ENCODE results near the gene TES.
A peak's percentile ranks its signal among the peaks of the same experiment; 100 is the strongest.

The TES gene

GRCh38 chr7:116194115-116194514 lies 16.2 kb upstream of the TES start:
- DNase-seq = no peak

- DNase-seq = no peak
These were observed 14.9 kb upstream of the TES start for GRCh38 chr7:116195451-116195850.

- DNase-seq = no peak
These were observed 13.4 kb upstream of the TES start for GRCh38 chr7:116196947-116197346.

DNA sequence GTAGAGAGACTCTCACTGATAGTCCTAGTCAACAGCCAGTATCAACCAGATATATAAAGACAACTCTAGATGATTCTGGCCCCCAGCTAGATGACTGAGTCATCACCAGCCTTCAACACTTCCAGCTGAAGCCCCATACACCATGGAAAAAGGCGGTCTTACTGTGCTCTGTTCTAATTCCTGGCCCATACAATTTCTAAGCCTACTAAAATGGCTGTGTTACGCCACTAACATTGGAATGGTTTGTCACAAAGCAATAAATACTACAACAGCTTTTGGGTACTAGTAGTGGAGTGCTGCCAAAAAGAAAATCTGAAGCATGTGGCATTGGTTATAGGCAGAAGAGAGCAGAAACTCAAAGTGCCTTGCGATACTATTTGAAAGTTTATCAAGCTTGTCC lies 13.0 kb upstream of the TES start:
- no peak for DNase-seq

DNA sequence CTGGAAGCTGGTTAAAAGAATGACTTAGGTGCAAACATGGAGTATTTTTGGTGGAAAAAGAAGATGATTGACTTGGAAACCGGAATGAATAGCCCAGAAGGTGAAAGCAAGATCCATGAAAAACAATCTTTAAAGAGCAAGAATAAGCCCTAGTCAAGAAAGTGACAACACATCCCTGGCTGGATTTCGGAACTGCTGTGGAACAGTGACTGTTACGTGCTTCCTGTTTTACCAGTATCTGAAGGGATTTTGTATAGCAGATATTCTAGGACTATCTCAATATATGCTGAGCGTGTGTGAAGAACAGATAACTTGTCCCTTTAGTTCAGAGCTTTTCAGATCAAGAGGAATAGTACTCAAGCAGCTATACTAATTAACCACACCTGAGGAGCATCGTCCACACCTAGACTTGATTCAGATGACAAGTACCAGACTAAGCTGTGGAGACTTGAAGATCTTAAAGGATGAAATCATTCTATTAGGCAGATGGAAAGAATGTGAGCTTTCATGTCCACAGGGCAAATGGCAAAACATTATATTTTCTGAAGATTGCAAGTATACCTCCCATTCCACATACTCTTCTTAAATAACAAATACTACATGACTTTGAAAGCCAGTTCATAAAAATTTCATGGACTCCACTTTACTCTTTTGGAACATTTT lies 11.5 kb upstream of the TES start:
- no peak for DNase-seq

GRCh38 chr7:116200963-116201362 lies 9.4 kb upstream of the TES start:
- no peak for DNase-seq

DNA sequence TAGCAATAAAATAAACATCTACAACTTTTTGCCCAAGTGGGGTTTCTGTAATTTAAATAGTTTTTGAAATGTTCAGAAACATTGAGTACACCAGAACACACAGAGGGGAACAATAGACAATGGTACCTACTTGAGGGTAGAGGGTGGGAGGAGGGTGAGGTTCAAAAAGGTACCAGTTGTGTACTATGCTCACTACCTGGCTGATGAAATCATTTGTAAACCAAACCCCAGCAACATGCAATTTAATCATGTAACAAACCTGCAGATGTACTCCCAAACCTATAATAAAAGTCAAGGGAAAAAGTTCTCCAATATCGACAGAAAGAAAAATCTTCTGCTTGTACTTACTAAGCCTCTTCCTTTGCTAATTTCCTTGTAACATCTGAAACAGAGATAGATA lies 4.2 kb upstream of the TES start:
- no peak for DNase-seq

GRCh38 chr7:116208919-116209318 lies 1.4 kb upstream of the TES start:
- no peak for DNase-seq

DNA sequence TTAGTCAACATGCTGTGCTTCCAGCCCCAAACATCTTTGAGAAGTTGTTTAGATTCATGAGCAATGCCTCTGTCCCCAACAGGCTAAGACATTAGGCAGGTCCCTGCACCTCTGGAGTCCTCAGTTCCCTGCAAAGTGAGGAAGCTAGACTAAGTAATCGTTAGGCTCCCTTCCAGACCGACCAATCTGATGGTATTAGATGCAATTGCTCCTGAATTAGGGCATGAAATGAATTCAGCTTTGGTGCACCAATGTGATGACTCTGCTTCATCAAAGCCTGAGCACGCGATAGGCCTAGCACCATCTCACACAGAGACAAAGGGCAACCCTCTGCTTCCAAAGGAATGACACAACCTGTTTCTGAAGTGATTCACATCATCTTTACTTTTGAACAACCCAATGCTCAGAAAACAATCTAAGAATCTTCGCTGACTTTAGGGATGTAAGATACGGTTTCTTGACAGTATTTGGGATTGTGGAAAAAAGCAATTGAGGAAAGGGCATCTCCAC lies 723 bp upstream of the TES start:
- DNase-seq = peak in 4 of 6 experiments; percentile 3 to 39 (median 12)

- peak; percentile 67 to 85 (median 74) for DNase-seq
These were observed 920 bp downstream of the TES start for GRCh38 chr7:116211006-116211912.

DNA sequence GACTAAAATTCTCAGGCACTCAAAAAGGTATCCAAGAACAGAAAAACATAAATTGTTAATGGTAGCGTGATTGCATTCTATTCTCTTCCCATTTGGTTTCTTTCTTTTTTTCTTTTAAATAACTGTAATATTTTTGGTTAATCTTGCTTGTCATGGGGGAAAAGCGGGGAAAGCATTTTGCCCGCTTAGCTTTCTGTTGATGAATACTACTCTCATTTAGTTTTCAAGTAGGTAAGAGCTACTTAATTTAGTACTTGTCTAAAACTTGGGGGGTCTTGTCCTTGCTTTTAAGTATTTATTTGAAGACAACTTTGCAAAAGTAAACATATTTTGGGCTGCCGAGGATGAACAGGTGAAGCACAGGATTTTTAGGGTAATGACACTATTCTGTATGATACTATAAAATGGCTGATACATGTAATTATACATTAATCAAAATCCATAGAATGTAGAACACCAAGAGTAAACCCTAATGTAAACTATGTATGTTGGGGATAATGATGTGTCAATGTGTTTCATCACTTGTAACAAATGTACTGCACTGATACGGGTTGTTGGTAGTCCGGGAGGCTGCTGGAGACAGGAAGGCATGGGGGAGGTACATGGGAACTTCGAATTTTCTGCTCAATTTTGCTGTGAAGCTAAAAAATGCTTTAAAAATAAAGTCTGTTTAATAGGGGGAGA lies 1.7 kb downstream of the TES start:
- peak in 1 of 6 experiments; percentile 38 for DNase-seq

GRCh38 chr7:116212869-116213268 lies 2.5 kb downstream of the TES start:
- no peak for DNase-seq

DNA sequence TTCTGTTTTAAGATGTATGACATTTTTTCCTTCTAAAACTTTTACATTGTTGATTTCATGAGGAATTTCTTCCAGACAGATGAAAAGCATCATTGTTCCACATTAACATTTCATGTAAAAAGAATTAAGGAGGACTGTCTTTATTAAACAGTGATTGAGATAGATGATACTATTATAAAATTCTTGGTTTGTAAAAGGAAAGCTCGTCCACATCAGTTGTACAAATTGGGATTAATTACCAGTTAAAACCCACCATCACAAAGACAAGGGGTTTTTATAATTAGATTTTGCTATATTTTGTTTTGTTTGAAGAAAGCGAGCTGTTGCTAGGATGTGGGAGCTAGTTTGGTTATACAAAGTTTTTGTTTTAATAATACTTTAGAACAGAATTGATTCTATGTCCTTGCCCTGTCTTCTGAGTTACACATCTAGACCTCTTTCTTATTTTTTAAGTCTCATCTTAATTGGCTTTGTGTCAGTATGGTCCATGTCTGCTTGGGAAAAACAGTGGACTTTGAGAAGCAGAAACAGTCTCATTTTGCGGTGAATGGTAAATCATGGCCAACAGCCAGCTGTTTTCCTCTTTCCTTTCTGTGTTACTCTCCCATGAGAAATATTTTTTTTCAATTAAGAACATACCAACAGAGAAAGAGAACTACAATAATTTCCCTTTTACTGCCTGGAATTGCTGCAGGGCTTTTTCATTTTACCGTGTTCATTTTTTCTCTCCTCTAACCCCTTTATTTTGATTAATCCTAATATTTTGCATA lies 3.2 kb downstream of the TES start:
- no peak for DNase-seq

GRCh38 chr7:116214921-116215320 lies 4.6 kb downstream of the TES start:
- peak in 1 of 6 experiments; percentile 11 for DNase-seq

GRCh38 chr7:116215551-116215950 lies 5.2 kb downstream of the TES start:
- DNase-seq = peak in 1 of 6 experiments; percentile 21

- DNase-seq = peak in 1 of 6 experiments; percentile 4
These were observed 6.7 kb downstream of the TES start for GRCh38 chr7:116216956-116217571.

DNA sequence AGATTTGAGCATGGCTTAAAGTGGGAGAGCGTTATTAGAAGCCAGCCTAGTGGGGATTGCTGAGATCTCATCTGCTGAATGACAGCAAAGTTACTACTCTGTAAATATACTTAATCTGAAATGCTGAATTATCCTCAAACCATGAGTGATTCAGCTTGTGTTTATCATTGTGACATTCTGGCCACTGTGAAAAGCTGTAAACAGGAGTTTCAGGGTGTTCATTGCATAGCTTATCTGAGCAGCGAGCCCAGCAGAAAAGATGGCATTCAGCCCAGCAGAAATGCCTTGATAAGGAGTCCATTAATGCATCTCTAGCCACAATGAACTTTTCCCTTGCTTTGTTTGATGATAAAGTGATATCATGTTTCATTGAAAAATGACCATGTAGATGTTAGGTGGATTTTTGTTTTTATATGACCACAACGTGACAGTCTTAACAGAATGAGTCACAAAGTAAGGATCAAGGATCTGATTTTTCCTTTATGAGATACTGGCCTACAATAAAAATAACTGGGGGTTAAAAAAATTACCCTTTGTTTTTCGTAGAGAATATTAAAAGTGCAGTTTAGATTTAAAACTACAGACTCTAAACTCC lies 7.8 kb downstream of the TES start:
- DNase-seq = no peak

DNA sequence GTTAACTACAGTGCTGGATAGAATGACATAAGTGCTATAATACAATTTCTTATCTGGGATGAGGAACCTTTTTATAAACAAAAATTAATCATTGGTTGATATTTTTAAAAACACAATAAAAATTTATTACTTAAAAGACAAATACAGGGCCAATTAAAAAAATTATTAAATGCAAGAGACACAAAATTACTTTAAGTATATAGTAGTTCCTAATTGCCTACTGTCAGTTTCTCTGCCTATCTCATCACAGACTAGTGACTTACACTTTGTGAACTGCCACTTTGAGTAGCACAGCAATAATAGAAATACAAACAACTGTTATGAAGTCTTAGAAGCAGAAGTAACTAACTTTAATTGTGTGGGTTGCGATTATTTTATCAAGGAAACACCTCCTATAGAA lies 8.4 kb downstream of the TES start:
- DNase-seq = no peak

DNA sequence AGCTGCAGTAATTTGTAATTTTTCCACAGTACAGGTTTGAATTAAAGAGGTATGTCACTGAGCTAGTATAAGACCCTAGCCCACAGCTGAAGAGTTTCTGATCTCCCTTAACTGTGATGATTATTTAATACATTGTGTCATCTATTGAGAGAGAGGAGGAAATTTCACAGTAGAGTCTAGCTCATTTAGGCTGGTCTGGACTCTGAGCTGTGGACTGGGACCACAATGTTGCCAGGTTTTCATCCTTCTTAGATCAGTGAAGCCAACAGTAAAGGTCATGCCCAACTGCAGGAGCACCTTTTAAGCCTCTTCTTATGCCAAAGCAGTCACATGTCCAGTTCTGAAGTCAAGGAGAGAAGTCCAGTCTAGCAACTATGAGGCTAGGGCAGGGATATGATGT lies 8.9 kb downstream of the TES start:
- no peak for DNase-seq

- no peak for DNase-seq
These were observed 9.5 kb downstream of the TES start for GRCh38 chr7:116219834-116220233.

- no peak for DNase-seq
These were observed 12.2 kb downstream of the TES start for GRCh38 chr7:116222501-116222900.

DNA sequence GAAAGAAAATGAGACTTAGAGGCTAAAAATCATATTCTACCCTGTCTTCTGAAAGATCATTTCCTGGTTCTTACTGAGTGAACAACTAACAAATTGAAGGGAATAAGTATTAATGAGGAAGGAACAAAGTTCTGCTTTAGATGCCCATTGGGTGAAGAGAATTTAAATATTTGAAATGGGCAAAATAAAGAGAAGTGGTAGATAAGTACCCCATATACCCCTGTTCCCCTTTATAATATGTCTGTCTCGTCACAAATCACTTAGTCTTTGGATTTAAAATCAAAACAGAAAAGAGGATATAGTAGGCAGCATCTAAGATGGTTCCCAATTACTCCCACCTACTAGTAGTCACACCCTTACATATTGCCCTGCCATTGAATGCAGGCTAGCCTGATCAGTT lies 13.2 kb downstream of the TES start:
- DNase-seq = no peak

Measured in stimulated activated naive CD4-positive, alpha-beta T cell (primary cell).